Activated CD4-positive, CD25-positive, alpha-beta regulatory T cell treated with anti-CD3 and anti-CD28 coated beads, Interleukin-2, amount 50 U/mL, for 24 hours (primary cell): Measurements from ENCODE around the gene NTF3.
"Not testable (repeated sequence)": the region's sequence is repeated elsewhere in the genome, so short reads cannot be mapped to it uniquely, and the experiment has no call there.

Source experiments
- ATAC-seq, 2 donors: fragments of 150-1000 bp; cut with Tn5 transposase; one replicate each; pipeline ENCODE4 v1.10.0; 2021; ENCODE audit warnings: mild to moderate bottlenecking in 1 of 2, moderate library complexity in 1 of 2

NTF3 gene

DNA sequence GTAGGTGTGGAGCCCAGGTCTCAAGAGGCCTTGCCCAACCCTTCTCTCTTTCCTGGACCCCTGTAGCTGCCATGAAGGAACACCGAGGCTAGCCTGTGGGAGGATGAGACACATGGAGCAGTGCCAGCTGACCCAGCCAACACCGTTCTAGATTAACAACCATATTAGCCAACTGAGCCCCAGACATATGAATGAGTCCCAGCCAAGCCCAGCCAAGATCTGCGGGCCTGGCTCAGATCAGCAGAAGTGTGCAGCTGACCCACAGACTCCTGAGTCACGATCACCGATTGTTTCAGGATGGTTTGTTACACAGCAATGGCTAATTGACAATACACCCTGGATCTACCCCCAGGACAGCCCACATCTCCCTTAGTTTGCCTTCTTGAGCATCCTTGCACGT is 82.1 kb downstream of the NTF3 start:
- no peak for ATAC-seq

DNA sequence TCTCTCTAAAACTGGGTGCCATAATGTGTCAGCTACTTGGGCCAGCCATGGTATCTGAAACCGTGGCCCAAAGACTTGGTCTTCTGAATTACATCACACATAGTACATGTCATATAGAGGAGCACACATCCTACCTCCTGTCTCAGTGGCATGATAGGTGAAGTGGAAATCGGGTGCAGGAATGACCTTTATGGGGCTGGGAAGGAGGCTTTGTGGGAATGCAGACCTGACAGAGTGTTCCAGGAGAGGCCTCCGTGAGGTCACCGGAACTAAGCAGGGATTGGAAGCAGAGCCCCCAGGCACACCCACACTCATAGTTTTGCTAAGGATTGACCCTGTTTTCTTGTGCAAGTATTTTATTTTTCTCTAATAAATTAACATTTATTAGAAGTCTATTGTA is 82.6 kb downstream of the NTF3 start:
- no peak for ATAC-seq

DNA sequence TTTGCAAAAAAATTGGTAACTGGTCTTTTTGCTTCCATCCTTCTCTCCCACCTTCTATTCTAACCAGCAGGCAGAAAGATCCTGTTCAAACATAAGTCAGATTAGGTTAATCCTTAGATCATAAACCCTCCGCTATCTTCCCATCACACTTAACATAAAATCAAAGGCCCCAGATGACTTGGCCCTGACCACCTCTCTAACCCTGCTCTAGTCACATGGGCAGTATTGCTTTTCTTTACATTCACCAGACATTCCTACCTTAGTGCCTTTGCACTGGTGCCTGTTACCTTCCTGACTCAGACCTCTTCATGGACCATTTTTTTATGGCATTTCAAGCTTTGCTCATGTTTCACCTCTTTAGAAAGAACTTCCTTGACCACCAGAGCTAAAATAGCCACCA is 83.5 kb downstream of the NTF3 start:
- no peak for ATAC-seq

DNA sequence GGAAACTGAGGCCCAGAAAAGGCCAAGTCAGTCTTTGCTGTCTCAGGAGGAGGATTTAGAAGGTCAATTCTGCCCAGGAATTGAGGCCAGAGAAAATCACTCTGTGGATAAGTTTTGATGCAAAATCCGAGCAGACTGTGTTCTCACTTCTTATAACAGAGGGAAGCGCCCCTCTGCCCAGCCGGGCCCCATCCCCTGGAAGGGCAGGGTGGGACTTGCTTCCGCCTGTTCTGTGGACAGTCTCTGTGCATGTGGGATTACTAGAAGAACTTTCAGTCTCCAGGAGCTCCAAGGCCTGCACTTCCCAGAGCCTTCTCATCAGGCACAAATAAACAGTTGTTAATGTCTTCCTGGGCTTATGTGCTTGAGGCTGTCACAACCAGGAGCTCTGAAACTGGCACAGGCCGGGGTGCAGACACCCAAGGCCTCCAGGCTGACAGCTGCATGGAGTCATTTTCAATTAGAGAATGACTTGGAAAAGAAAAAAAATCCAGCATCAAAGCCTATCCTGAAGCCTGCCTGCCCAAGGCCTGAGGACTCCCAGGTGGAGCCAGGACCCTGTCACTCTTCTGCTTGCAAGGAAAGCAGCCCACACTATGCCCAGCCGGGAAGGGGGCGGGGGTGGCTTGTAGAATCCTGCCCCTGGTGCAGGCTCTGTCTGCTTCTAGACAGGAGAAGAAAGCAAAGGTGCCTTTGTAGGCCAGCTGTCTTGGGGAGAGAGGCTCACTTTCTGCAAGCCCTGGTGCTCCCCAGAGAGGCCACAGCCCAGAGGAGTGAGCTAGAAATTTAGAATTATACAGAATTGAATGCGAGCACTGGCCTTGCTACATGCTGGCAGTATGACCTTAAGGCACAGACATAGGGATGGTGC is 84.7 kb downstream of the NTF3 start:
- no peak for ATAC-seq

DNA sequence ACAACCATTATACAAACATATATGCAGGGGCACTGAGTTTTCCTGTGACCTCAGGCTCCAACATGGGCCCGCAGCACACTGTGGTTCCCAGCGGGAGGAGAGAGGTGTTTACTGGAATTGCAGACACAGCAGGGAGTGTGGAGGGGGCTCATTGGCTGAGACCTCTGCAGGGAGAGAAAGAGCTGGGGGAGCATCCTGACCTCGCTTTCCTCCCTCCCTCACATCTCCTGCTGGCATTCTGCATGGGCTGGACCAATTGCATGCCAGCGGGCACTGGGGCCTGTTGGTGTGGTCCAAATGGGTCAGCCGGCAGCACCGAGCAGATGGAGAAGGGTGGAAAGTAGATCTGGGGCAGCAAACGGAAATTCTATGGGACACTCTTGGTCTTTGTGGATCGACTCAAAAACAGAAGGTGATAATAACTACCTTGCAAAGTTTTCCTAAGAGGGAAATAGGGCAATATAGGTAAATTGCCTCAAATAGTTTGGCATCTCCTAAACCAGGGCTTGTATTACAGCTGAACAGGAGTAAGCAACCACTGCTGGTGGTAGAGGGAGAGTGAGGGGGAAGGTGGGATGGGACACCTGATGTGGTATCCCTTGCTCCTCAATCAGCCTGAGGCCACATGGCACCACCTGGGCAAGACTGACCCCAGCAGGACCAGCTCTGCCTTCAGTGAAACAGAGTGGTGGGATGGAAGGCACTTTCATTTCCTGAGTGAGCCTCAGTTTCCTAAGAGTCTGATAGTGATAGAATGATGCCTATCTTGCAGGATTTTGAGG is 86.9 kb downstream of the NTF3 start:
- no peak for ATAC-seq

DNA sequence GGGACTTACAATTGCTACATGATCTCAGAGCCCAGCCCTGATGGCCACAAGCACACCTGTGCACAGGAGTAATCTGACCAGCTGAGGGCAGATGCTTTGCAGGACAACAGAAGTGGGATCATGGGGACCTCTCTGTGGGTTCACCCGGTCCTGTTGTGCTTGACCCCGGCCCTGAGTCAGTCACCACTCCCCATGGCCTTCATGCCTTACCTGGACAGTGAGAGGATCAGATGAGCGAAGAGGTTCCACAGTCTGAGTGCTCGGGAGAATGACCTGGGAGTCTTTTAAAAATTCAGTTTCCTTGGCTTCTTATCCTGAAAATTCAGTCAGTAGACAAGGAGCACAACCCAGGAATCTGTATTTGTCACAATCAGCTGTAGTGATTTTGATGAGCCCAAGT is 88.1 kb downstream of the NTF3 start:
- ATAC-seq, result no peak

DNA sequence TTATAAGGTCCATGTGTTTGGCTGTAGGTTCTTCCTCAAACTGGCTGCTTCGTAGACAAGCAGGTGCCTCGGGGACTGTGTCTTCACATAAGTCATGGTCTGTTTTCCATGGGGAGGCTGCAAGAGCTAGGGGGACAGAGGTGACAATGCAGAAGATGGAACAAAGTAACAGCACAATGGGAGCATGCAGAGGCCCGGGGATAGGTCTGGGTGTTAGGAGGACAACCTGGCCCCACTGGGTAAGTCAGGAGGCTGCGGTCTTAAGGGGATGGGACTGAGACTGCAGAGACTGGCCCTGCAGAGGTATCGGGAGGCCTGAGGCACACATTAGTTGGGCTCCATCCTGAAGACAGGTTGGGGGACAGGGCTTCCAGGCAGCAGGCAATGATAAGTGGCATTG is 88.9 kb downstream of the NTF3 start:
- ATAC-seq, result no peak

DNA sequence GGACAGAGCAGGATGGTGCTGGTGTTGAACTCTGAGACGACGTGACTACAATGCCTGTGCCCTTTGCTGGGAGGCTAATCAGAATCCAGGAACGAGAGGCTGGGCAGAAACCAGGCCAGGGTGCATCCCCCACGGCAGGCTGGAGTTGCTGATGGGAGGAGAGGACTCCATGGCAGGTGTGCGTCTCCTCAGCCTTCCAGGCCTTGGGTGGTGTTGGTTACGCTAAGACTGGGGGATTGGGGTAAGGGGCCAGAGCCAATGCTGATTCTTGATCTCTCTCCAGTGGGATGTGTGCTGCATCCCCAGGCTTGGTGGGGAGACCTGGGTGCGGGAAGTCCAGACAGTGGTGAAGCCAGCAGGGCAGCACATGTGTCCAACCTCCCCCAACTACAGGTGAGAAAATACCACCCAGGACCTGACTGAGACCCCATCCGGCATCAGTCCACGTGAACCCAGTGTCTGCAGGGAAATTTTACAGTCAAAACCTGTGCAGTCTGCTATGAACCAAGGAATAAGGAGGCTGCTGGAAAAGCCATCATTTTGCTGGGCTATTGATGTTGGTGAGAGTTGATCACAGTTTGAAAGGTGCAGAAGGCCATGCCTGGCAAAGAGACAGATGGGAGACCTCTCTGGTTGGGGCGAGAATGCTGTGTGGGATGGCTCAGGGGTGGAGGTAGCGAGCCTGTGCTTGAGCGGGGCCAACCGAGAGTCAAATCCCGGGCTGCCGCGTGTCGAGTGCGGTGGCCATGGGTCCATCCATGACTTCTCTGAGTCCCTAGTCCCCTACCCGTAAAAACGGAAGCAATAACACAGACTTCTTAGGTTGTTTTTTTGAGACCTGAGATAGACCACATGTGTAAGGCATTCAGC is 89.8 kb downstream of the NTF3 start:
- no peak for ATAC-seq

DNA sequence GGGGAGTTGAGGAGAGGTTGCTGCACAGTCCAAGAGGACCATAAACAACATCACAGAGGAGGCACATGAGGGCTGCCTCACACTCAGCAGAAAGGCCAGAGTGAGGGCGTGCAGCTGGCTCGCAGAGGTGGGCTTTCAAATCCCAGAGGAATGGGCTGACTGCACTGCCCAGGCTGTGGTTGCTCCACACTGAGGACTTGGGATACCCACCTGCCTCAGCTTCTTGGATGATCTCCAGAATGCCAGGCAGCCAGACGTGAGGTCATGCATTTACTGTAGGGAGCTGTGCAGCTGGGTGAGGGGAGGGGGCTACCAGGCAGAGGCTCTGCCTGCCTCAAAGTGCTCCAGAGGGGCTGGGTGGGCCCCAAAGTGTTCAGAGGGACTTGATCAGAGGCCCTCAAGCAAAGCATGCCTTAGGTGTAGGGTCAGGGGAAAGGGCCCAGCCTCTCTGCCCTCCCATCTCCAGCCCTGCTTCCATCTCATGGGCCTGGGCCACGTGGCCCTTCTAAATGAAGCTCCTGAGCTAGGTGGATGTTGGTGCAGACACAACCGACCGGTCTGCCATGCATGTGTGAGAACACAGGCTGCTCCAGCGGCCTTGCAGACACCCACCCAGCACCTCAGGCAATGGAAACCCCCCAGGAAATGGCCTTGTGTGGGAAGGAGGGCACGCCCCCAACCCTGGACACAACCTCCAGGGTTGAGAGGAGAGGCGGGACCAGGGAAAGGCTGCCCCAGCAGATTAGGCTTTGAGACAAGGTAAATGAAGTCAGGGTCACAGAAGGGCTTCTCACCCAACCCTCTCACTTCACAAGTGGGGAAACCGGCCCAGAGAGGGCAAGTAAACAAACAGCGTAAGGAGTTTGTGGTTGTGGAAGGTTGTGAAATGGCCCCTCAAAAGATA is 90.8 kb downstream of the NTF3 start:
- no peak for ATAC-seq

DNA sequence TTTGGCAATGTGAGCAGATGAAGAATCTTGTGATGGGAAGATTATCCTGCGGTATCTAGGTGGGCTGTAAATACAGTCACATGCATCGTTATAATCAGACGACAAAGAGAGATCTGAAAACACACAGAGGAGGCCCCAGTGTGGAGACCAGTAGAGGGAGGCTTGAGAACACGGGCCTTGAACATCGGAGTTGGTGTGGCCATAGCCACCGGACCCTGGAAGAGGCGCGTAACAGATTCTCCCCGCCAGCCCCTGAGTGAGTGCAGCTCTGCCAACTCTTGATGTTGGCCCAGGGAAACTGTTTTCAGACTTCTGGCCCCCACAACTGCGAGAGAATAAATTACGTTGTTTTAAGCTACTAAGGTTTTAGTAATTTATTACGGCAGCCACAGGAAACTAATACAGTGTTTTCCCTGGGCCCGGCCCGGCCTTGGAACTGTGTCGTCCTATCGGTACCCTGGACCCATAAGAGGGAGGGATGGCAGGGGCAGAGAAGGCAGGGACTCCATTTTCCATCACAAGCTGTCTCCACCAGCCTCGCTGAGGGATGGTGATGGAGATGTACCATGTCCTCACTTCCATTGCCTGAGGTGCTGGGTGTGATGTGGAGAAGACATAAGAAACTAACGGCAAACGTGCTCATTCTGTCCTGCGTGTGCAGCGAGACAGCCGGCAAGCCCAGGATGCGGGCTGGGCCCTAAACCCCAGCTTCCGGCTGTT is 91.6 kb downstream of the NTF3 start:
- no peak for ATAC-seq

DNA sequence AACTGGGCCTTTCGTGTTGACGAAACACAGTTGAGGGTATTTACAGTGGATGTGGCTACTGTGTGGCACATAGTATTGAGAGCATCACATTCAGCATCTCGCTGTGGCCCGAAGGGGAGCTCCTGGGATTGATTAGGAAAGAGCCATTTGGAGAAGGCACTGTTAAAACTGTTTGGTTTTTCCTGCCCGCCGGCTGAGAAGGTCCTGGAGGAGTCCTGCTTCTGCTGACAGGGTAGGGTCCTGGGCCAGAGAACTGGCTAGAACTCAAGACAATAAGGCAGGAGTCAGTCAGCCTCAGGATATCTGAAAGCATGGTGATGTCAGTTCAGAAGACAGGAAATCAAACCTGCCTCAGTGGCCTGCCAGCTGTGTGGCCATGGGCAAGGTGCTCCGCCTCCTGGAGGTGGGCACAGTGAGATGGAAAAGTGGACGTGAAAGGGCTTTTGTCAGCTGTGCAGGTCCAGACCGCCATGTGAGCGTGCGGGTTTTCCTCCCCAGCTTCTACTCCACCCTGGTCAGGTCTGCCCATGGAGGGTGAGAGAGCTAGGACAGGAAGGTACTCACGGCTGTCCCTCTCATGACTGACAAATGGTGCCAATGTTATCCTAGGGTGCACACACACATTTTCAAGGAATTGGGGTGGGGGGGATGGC is 92.3 kb downstream of the NTF3 start:
- no peak for ATAC-seq

DNA sequence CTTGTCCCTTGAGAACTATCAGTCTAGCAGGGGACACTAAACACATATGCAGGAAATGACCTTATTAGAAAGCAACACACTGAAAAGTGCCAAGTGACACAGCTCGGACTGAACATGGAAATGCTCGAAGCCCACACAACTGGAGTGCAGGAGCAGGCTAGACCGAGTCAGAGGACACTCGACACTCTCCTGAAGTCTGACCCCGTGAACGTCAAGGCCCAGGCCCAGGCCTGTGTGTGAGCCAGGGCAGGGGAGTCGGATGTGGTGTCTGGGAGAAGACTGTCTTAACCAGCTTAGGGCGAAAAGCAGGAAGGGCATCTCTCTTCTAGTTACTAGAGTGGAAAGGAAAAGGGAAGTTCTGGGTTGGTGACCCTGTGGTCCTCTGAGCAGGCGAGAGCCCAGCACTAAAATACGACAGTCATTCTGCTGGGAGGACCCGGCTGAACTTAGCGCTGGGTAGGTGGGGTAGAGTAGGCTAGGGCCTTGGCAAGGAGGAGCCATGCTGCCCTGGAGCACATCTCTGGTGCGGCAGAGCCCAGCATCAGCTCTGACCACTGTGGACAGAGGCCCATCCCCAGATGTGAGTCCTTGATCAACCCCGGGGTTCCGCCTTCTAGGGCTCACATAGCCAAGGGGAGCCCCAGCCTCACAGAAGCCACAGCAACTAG is 93.0 kb downstream of the NTF3 start:
- no peak for ATAC-seq

DNA sequence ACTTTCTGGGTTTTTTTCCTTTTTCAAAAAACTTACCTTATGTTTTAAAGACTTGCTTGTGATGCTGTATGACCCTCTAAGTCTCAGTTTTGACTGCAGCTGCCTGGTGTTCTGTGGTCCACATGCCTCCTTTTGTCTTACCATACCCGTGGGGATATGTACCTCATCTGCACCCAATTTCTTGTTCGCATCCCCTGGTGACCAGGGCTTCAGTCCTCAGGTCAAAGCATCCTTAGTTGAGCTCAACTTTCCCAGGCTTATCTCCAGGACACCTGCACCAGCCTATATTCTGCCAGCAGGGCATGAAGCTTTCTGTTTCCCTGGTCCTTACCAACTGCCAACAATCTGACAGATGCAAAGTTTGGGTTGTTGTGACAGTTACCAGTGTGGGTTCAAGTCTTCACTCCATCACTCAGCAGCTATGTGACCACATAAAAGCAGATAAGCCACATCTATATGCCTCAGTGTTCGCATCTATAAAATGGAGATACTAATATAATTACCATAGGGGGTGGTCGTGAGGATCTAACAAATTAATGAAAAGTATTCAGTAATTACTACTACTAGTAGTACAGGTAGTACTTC is 94.0 kb downstream of the NTF3 start:
- no peak for ATAC-seq

DNA sequence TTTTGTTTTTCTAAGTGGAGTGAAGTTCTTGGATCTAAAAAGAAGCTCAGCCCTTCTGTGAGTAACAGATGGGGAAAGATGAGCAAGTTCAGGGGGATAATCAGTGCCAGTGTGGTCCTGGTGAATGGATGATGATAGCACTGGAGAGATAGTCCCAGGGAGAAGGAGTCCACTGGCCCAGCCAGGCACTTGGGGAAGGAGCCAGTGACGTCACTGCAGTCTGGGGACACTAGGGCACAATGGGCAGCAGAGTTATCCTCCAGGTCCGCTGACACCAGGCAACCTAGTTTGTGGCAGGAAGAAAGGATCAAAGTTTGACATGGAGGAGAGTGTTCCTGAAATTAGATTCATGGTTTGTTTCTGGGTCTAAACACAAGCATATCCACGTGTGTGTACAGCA is 101.5 kb downstream of the NTF3 start:
- no peak for ATAC-seq

DNA sequence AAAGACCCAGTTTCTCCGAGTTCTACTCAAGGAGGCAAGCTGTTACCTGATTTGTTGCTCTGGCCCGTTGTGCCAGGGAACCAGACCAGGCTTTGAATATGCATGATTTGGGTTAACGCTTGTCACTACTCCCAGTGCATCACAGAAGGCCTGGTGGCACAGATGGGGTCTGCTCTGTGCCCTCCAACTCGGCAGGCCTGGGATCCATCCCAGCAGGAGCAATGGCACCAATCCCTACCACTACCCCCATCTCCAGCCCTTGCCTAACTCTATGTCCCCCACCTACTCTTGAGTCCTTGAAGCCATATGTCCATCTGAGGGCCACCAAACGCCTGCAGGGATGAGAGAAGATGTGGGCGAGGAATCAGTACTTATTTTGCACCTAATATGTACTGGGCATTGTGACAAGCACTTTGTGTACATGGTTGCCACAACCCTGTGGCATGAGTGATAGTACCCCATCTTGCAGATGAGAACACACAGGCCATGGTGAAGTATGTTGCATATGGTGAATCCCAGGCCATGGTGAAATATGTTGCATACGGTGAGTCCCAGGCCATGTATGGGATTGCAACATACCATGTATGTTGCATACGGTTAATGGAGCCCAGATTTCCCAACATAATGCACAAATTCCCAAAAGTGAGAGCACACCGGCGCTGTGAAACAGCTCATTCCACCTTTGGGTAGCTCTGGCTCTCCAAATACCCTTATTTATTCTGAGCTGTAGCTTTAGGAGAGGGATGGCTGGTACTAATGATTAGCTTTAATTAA is 102.7 kb downstream of the NTF3 start:
- no peak for ATAC-seq

DNA sequence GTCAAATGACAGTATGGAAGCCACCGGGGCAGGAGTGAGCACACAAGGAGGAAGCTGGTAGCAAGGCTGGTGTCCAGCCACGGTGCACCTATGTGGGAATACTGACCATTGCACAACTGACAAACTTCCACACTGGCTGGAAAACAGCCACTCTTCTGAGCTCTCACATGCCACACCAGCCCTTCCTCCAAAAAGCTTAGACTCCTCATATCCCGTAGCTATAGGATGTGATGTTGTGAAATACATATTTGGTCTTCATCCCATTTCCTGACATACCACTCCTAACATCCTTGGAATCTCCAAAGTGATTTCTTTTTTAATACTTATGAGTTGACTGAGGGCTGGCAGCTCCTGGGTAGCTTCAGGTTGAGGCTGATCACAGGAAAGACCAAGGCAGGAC is 103.6 kb downstream of the NTF3 start:
- no peak for ATAC-seq

DNA sequence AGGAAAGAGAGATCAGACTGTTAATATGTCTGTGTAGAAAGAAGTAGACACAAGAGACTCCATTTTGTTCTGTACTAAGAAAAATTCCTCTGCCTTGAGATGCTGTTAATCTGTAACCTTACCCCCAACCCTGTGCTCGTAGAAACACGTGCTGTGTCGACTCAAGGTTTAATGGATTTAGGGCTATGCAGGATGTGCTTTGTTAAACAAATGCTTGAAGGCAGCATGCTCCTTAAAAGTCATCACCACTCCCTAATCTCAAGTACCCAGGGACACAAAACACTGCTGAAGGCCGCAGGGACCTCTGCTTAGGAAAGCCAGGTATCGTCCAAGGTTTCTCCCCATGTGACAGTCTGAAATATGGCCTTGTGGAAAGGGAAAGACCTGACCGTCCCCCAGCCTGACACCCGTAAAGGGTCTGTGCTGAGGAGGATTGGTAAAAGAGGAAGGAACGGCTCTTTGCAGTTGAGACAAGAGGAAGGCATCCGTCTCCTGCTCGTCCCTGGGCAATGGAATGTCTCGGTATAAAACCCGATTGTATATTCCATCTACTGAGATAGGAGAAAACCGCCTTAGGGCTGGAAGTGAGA is 105.2 kb downstream of the NTF3 start:
- not testable (repeated sequence) for ATAC-seq

DNA sequence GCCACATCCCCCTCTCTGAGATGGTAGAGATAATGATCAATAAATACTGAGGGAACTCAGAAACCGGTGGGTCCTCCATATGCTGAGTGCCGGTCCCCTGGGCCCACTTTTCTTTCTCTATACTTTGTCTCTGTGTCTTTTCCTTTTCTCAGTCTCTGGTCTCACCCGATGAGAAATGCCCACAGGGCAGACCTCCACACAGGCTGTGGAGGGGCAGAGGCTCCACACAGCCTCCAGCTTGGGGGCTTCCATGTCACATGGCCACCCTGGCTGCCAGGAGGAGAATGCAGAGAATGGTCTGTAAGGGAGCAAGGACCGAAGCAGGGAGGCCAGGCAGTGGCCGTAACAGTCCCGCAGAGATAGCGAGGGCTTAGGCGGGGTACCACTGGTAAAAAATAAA is 105.9 kb downstream of the NTF3 start:
- no peak for ATAC-seq
